PC-9 (cell line): ENCODE measurements around the gene STYXL2.

Source experiments
- CTCF ChIP-seq: fragments of 200-600 bp; sonication (generic); conservative IDR thresholded peaks from 2 replicates; pipeline ENCODE4 v1.6.1; 2017; ENCODE audit warnings: mixed run types, antibody characterized with exemption, mild to moderate bottlenecking, moderate library complexity
- EZH2 ChIP-seq: fragments of 200-600 bp; sonication (generic); IDR thresholded peaks from 2 replicates; pipeline ENCODE4 v1.8.0; 2017; ENCODE audit warnings: antibody characterized with exemption, low read depth

GRCh38 chr1:167138703-167139102, 44.8 kb downstream of the STYXL2 start:
- TF ChIP-seq EZH2 = no peak
- TF ChIP-seq CTCF = no peak
